ENCODE measurements around the gene GRID1.

- TF ChIP-seq TAF1 (IDR thresholded peaks at IDR 0.05; ENCODE audit: low read depth, low read length) = no peak
- no peak for TF ChIP-seq POLR2A (IDR thresholded peaks at IDR 0.05; ENCODE audit: low read depth, low read length)
- no peak for TF ChIP-seq PAX5 (IDR thresholded peaks at IDR 0.05; ENCODE audit: insufficient read depth, low read length, severe bottlenecking)
- TF ChIP-seq POLR2AphosphoS5 (IDR thresholded peaks at IDR 0.05; ENCODE audit: low read depth, low read length) = no peak
- no peak for TF ChIP-seq POU2F2 (IDR thresholded peaks at IDR 0.05; ENCODE audit: low read depth, low read length)
- TF ChIP-seq SPI1 (IDR thresholded peaks at IDR 0.05; ENCODE audit: low read depth, low read length) = no peak
These were observed 55.9 kb downstream of the GRID1 start for GRCh38 chr10:86310702-86311101.

All from GM12891 (cell line).